ENCODE measurements around the gene CCDC187.

The CCDC187 gene

DNA sequence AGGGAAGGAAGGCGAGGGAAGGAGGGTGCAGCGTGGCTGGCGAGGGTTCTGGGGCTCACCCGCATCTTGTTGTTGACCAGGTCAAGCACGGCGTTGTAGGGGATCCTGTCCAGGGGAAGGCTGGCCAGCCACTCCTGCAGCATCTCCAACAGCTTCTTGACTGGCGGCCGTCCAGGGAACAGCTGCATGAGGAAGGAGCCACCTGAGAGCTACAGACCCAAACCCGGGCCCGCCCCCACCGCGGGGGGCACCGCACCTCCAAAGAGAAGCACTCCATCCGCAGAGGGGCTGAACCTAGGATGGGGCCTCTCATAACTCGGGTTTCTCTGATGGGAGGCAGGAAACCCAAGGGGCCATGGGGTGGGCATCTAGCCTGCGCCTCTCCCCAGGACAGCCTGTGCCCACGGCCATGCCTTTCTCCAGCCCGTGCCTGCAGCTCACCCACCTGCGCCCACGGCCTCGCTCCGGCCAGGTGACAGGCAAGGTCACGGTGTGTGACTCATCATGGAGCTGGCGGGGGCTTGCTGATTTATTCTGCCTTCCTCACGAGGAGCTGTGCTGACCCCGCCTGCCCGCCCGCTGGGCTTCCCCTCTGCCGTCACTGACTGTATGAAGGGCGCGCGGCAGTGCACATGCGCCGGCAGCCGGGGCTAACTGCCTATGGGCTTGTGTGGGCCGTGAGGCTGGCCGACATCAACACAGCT, 87.2 kb downstream of the CCDC187 start:
- DNase-seq (ENCODE audit: insufficient read length, low spot score) (no peak), FAIRE-seq (no peak)

DNA sequence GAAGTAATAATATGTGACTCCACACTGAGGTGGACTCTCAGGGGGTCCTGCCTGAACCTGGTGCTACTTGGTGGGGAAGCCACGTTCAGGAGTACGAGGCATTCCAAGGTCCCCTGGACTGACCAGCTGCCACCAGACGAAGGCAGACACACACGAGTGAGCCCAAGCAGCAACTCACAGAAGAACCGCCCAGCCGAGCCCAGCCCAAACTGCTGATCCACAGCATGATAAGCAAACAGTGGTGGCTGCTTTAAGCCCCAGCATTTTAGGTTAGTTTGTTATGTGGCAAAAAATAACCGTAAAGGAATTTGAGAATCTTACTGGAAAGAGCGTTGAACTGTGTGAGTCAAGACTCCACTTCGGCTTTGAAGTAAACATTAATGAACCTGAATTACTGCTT, 90.2 kb downstream of the CCDC187 start:
- FAIRE-seq, result no peak
- no peak for DNase-seq (ENCODE audit: insufficient read length, low spot score)

- DNase-seq (ENCODE audit: insufficient read length, low spot score), result no peak
These were observed 91.4 kb downstream of the CCDC187 start for GRCh38 chr9:136212345-136212950.

DNA sequence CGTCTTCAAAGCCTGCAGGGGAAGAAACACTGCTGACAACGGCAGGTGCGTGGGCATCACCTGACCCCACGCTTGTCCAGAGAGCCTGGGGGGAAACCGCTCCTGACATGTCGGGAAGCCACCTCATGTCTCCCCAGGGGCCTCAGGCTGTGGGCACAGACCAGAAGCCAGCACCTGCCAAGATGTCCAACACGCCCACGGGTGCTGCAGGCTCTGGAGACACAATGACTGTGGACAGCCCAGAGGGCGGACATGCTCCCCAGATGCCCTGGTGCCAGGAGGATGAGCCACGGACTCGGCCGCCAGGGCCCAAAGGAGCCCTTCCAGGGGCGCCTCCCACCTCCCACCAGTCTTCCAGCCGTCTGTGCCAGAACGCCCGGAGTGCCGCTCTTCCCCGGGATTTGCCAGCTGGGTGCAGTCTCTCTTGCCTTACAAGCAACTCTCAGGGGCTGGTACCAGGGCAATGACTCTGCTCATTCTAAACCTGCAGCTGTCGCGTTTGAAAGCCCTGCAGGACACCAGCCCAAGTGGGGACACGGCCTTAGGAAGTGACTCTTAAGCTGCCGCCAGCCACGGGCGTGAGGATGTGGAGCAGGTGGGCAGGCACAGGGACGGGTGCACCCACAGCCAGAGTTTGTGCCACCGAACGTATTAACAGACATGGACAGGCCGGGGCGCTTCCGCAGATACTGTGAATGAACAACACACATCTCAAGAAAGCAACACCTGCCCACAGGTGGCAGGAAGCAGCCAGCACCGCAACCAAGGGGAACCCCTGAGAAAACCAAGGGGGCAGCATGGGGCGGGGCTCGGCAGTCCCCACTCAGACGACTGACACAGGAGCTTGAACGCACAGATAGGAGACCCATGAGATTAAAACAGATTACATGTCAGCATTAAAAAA, 92.2 kb downstream of the CCDC187 start:
- FAIRE-seq (no peak), DNase-seq (ENCODE audit: insufficient read length, low spot score) (no peak)

More at GRCh38 chr9:136212345-136212950, 91.4 kb downstream of the CCDC187 start:
- FAIRE-seq, result no peak

- FAIRE-seq, result no peak
- DNase-seq (ENCODE audit: insufficient read length, low spot score), result no peak
These were observed 92.9 kb downstream of the CCDC187 start for GRCh38 chr9:136211006-136211405.

GRCh38 chr9:136210276-136210675, 93.6 kb downstream of the CCDC187 start:
- DNase-seq (ENCODE audit: insufficient read length, low spot score), result no peak
- FAIRE-seq, result no peak

GRCh38 chr9:136209786-136210185, 94.1 kb downstream of the CCDC187 start:
- no peak for DNase-seq (ENCODE audit: insufficient read length, low spot score)
- no peak for FAIRE-seq

DNA sequence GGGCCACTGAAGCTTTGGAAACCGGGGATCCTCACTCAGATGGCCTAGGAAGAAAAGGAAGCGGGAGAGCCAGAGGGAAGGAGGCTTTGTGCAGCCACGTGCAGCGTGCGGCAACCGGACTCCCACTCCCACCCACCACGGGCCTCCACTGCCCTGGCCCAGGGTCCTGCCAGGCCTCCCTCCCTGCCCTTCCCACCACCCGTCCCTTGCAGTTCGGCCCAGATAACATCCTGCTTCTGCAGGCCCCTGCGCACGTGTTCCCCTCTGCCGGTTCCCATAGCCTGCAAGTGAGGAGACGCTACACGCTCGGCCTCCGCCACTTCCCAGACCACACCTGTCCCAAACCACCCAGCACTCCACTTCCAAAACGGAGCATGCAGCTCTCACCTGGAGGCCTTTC, 94.7 kb downstream of the CCDC187 start:
- DNase-seq (ENCODE audit: insufficient read length, low spot score) (no peak), FAIRE-seq (no peak)

DNA sequence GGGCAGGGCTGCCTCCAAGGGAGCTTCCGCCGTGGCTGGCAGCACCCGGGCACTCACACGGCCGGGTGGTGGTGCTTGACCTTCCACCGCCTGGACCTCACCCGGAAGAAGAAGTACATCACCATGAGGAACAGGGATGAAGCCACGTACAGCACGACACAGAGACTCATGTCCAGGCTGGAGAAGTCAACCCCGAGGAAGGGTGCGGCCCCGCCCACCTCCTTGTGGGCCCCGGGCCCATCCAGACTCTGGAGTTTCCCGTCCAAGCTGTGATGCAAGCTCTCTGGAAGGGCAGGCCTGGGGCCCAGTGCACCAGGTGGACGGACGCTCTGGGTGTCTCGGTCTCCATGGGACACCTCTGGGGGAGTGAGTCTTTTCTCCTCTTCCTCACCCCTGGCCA, 95.2 kb downstream of the CCDC187 start:
- FAIRE-seq (no peak), DNase-seq (ENCODE audit: insufficient read length, low spot score) (no peak)

DNA sequence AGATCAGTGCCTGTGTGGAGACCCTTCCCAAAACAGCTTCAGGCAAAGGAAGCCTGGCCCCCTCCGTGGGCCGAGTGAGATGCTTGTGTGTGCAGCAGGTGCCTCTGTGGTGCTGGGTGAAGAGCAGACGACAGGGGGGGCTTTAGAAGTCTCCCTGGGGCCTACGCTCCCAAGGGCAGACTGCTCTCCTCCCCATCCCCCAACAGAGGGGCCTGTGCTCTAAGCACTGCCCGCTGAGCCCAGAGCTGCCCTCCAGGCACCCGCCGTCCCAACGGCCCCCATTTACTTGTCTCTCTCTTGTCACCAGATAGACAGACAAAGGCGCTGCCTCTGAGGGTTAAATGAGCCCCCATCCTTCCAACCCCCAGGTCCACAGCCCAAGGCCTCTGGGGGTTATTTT, 96.3 kb downstream of the CCDC187 start:
- DNase-seq (ENCODE audit: insufficient read length, low spot score), result no peak
- no peak for FAIRE-seq

DNA sequence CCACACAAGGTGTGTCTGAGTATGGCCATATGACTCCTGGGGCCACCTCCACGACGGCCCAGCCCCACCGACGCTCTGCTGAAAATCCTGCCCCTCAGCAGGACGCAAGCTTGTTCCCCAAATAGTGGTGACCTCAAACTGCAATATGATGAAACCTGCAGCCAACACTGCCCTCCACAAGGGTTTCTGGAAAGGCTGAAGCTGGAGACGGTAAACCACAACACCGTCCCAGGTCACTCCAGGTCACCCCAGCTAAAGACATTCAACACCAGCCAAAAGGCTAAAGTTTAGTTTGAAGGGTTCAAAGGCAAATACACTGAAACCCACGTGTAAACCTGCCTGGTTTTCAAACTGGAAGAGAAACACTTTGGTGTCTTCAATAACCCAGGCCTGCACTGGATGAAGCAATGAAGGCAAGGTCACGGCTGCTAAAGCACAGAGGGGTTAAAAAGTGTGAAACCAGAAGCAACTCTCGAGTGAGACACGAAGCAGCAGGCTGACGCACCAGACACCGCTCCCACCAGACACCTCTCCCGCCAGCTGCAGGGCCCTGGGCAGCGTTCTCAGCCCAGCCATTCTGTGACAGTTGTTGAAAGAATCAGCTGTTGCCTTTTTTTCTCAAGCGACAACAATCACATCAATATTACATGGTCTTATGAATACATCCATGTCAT, 97.2 kb downstream of the CCDC187 start:
- no peak for DNase-seq (ENCODE audit: insufficient read length, low spot score)
- FAIRE-seq, result no peak

DNA sequence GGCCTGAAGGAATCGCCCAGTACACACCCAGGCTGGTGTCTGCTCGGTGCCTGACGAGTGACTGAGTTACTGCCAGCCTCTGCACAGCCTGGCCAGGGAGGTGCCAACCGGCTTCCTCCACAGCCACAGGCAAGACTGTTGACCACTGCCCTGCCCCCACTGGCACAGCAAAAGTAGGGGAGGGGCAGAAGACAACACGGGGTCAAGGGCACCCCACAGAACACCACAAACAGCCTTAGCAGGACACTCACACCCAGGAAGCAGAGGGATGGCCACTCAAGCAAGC, 98.2 kb downstream of the CCDC187 start:
- FAIRE-seq (no peak), DNase-seq (ENCODE audit: insufficient read length, low spot score) (no peak)

DNA sequence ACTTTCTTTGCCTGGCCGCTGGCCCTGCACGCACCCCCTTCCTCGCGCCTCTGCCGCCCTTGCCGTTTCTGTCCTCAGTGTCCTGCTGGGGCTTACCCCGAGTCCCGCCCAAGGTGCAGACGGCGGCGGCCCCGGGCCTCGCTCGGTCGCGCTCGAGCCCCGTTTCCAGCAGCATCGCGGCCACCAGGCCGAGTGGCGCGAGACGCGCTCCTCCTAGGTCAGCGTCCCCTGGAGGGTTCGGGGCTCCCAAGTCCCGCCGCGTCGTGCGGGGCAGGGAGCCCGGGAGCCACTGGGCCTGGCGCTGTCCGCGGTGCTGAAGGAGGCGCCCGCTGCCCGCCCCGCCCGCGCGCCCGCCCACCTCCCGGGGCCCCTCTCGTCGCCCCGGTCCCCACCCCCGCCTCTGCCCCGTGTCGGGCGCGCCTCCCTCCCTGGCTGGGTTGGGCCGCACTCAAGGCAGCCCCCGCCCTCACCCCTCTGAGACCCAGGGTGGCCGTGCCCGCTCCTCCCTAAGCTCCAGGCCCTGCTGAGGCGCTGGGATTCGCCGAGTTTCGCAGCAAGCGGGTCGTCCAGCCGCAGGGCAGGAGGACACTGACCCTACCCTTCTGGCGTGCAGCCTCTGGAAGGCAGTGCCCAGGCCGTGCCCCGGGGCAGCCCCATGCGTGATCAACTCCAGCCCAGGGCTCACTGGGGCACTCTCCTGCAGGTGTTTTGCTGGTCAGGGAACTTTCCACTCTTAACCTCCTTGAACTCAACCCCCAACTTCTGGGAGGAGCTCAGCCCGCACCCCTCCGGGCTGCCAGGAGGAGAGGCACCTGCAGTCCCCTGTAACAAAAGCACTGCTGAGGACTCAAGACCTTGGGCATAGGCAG, 98.8 kb downstream of the CCDC187 start, which contains the start of gene LHX3:
LHX3 (minus strand) TSS at position 291 of the 869 bp plus-strand sequence; CDS start at position 175, 116 bp downstream.
- DNase-seq (ENCODE audit: insufficient read length, low spot score) (no peak), FAIRE-seq (no peak)

DNA sequence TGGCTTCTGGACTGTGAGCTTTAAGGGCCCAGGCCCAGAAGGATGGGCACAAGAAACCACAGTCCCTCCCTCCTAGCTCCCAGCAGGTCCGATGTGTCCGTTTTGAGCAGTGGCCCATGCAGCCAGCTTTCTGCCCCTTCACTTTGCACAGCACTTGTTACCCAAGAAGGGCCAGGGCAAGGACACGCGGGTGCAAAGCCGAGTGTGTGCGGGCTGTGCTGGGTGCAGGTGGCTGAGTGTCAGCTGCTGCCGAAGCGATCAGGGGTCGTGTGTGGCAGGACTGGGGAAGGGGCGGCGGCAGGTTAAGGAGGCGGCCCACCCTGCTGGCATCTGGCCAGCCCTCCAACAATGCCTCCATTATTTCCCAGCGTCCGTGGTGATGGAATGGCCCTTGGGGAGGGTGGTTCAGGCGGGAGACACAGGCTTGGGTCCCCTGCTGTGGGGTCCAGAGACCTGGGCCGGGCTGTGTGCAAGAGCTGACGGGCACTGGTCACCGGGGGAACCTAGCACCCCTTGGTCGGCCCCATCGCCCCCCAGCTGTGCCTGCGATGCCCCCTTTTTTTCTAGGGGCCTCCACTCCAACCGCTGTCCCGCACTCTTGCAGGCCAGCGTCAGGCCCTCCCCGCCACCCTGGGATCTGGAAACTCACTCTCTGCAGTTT, 99.6 kb downstream of the CCDC187 start:
- no peak for FAIRE-seq
- no peak for DNase-seq (ENCODE audit: insufficient read length, low spot score)

DNA sequence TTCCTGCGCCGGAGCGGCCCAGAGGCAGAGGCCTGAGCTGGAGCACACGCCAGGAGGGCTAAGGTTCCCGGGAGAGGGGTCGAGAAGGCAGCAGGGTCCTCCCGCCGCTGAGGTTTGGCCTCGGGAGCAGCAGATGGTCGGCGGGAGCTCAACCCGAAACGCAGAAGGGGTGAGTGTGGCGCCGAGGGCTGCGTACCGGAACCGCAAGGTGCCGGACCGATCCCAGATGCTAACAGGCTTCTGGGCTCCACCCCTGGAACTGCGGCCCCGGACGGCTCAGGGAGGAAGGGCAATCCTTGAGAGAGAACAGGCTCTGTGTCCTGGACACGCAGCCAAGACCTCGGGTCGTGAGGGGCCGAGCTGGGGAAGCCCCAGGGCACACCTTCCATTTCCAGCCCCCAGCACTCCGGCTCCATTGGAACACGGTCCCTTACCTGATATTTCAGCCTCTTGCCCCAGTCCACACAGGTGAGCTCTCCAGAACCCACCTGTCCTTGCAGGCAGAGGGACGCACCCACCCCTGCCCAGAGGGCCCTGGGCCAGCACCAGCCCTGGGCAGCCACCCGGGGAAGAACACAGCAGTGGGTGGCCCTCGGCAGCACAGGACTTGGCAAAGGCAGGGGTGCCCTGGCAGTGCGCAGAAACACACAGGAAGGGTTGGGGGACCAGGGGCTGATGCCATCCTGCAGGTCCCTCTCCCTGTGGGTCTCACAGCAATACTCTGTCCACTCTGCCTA, 100.3 kb downstream of the CCDC187 start:
- no peak for DNase-seq (ENCODE audit: insufficient read length, low spot score)
- FAIRE-seq, result no peak

DNA sequence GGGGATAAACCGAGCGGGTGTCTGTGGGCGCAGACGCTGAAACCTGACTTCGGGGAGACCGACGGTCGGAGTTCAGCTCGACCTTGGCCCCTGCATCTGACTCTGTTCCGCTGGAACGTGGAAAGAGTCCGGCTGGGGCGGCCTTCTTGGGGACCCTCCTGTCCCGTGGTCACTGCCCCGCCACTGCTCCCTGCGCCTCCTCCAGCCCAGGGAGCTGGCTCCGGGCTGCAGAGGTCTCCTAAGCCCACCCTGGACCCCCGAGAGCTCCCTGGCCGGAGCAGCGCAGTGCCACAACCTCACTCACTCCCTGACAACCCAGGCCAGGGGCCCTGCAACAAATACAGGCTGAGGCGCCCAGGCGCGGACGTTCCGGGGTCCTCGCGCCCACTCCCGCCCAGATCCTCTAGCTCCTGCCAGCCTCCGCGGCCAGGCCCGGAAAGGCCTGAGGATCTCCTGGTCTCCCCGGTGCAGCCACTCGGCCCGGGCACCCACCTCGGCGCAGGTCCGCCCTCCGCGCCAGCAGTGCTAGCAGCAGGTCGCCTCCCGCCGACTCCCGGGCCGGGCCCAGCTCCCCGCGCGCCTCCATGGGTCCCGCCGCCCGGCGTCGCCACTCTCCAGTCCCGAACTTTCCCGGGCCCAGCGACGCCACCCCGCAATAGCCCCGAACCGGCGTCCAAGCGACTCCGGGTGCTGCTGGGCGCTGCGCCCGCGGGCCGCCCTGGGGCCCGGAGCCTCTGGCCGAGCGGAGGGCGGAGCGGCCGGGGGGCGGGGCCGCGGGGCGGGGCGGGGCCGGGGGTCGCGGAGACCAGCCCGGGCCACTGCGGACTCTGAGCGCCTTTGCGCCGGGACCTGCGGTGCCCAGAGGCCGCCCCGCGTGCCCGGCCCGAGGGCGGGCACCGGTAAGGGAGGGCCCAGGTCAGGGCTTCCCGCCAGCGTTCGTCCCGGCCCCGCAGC, 101.2 kb downstream of the CCDC187 start:
- DNase-seq (ENCODE audit: insufficient read length, low spot score) (no peak), FAIRE-seq (no peak)

- DNase-seq (ENCODE audit: insufficient read length, low spot score), result no peak
- FAIRE-seq, result no peak
These were observed 102.1 kb downstream of the CCDC187 start for GRCh38 chr9:136201609-136202453.
